ENCODE results near the gene ADAM12. TPM values are rescaled to one million over a fixed set of nuclear protein-coding genes. Genes with fewer than 3 reads are reported as not detected.

The ADAM12 gene
- total RNA-seq, 1 experiment from 2014 or later, result 0.24 TPM

DNA sequence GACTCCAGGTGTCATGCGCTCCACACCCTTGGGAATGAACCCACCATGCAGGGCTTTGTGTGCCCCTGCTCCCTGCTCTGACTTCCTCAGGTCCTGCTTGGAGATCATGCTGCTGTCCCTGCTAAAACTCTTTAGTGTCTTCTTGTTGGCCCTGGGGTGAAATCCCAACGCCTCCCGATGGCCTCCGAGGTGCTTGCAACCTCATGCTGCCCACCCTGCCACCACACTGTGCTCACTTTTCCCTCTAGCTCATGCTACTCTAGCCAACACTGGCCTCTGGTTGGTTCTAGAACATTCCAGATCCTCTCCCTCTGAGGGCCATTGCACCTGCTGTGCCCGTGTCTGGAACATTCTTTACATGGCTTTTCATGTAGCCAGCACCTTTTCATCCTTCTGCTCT is 227.7 kb downstream of the ADAM12 start:
- no peak overlapping the region for H2BK15ac ChIP-seq (ENCODE audit: low read depth, low read length)
- no peak overlapping the region for H3K14ac ChIP-seq (ENCODE audit: insufficient read depth, low read length)
- TF ChIP-seq, protein P1, sequence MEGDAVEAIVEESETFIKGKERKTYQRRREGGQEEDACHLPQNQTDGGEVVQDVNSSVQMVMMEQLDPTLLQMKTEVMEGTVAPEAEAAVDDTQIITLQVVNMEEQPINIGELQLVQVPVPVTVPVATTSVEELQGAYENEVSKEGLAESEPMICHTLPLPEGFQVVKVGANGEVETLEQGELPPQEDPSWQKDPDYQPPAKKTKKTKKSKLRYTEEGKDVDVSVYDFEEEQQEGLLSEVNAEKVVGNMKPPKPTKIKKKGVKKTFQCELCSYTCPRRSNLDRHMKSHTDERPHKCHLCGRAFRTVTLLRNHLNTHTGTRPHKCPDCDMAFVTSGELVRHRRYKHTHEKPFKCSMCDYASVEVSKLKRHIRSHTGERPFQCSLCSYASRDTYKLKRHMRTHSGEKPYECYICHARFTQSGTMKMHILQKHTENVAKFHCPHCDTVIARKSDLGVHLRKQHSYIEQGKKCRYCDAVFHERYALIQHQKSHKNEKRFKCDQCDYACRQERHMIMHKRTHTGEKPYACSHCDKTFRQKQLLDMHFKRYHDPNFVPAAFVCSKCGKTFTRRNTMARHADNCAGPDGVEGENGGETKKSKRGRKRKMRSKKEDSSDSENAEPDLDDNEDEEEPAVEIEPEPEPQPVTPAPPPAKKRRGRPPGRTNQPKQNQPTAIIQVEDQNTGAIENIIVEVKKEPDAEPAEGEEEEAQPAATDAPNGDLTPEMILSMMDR (conservative IDR thresholded peaks at IDR 0.05), result no peak; the same call in 2 of the 3 replicates
- H3K27me3 ChIP-seq (ENCODE audit: insufficient read depth, low read length), result no peaks in the 10 kb centered on the region
- no CpG with 5 or more reads among the region's 5 CpGs for WGBS (ENCODE audit: extremely low coverage, insufficient read length, low lambda C conversion rate)
- no peak overlapping the region for H2BK5ac ChIP-seq (ENCODE audit: insufficient read length, low read length)
- H3K27ac ChIP-seq (ENCODE audit: insufficient read length, low read depth, low read length), result no peak overlapping the region
- H3K4me1 ChIP-seq (ENCODE audit: insufficient read depth, low read length), result peaks cover 6% of the 10 kb centered on the region; the same call in 1 of the 2 replicates
- H3K56ac ChIP-seq (ENCODE audit: insufficient read length, low read depth, low read length), result no peak overlapping the region
- H2BK20ac ChIP-seq (ENCODE audit: low read depth, low read length, poor library complexity, severe bottlenecking), result no peak overlapping the region
- Mint-ChIP-seq H3K36me3 (ENCODE audit: insufficient read depth in 1 of 3, low read depth in 3 of 3) (peaks cover 0 to 11% (median 2%) of the 10 kb centered on the region in 3 experiments; a peak in 2 of 7 replicates), H3K27ac (peak overlapping the region; percentile 10 to 31 (median 11); a peak in 3 of 7 replicates), H3K9me3 (peaks cover 0 to 9% of the 10 kb centered on the region in 2 experiments; a peak in 2 of 5 replicates), H3K4me3 (peak overlapping the region in 1 of 2 experiments; percentile 43; a peak in 1 of 5 replicates), H3K27me3 (ENCODE audit: low read depth) (peaks cover 12% of the 10 kb centered on the region), H3K4me1 (peaks cover 34 to 41% of the 10 kb centered on the region in 2 experiments)
- no peak overlapping the region for H4K8ac ChIP-seq (replicated peaks; ENCODE audit: insufficient read length, low read depth, low read length)
- no peak overlapping the region for H4K5ac ChIP-seq (ENCODE audit: insufficient read length, low read depth, low read length)
- H3K79me1 ChIP-seq (ENCODE audit: insufficient read depth, low read depth, low read length, poor library complexity, severe bottlenecking), result no peaks in the 10 kb centered on the region
- no peak overlapping the region for H3K23ac ChIP-seq (ENCODE audit: insufficient read length, low read depth, low read length)
- no peak overlapping the region for H3K18ac ChIP-seq (ENCODE audit: insufficient read length, low read depth, low read length)
- no peak overlapping the region for H2AK5ac ChIP-seq (ENCODE audit: insufficient read length, low read length)
- no peaks in the 10 kb centered on the region for H3K79me2 ChIP-seq (ENCODE audit: insufficient read depth, low read length)
- no peak overlapping the region for H4K91ac ChIP-seq (ENCODE audit: insufficient read length, low read depth, low read length)
- no peaks in the 10 kb centered on the region for H4K20me1 ChIP-seq (ENCODE audit: control insufficient read depth, insufficient read depth, insufficient read length)
- no peaks in the 10 kb centered on the region for H3K9me3 ChIP-seq (ENCODE audit: control insufficient read depth, low read depth, low read length)
- no peak overlapping the region for H3K4me2 ChIP-seq (ENCODE audit: insufficient read depth, insufficient read length, low read length)
- no peak overlapping the region for H3K9ac ChIP-seq (ENCODE audit: extremely low read depth, insufficient read length, low read length)
- no peak overlapping the region for H3K4ac ChIP-seq (ENCODE audit: low read depth, low read length)
- peak; percentile 52 for DNase-seq
- no peak overlapping the region for H3T11ph ChIP-seq (ENCODE audit: low read length)
- H2BK120ac ChIP-seq (ENCODE audit: low read depth, low read length, poor library complexity, severe bottlenecking), result no peak overlapping the region
- no peak overlapping the region for H2AFZ ChIP-seq (ENCODE audit: low read length)
- H3K23me2 ChIP-seq (ENCODE audit: insufficient read length, low read depth, low read length, poor library complexity, severe bottlenecking), result no peaks in the 10 kb centered on the region
- H2BK12ac ChIP-seq (ENCODE audit: insufficient read length, low read depth, low read length), result no peak overlapping the region

Measured in H9 (cell line).